Activated CD4-positive, alpha-beta T cell treated with anti-CD3 and anti-CD28 coated beads, Interleukin-2, amount 50 U/mL, for 16 hours (primary cell): ENCODE data around the gene RGPD4.

Source experiments
- DNase-seq: peaks from one replicate; pipeline ENCODE4 v3.0.0-alpha.2; 2020

The RGPD4 gene

DNA sequence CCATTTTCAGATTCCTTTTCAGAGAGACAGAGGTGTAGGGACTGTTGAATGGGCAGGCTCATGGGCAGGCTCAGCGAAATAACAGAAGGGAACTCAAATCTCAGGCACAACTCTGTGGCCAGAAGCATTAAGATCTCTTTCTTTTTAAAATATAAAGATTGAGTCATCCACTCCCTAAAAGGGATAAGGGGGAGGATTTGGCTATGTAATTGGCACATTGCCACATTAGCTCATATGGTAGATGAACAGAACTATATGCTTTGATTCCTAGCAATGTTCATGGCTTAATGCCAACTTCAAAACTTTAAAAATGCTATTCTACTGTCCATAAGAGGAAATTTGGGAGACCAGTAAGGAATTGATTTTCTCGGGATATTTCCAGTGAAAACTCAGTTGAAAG is 105.8 kb downstream of the RGPD4 start:
- DNase-seq = no peak

DNA sequence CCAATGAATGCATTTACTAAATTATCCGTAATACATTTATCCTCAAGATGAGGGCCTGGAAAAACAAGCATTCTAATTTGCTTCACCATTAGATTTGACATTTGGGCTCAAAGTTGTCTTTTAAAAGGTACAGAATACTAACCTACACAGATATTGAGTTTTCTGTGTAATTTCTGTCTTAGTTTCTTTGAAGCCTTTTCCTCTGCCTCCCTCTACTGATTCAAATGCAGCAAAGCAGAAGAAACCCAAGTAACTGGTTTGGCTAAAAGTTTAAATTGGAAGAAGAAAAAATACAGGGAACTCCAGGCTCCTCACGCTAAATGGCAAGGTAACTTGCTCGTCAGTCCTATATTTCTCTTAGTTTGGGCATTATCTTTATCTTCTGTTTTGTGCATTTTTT is 106.3 kb downstream of the RGPD4 start:
- DNase-seq = no peak

DNA sequence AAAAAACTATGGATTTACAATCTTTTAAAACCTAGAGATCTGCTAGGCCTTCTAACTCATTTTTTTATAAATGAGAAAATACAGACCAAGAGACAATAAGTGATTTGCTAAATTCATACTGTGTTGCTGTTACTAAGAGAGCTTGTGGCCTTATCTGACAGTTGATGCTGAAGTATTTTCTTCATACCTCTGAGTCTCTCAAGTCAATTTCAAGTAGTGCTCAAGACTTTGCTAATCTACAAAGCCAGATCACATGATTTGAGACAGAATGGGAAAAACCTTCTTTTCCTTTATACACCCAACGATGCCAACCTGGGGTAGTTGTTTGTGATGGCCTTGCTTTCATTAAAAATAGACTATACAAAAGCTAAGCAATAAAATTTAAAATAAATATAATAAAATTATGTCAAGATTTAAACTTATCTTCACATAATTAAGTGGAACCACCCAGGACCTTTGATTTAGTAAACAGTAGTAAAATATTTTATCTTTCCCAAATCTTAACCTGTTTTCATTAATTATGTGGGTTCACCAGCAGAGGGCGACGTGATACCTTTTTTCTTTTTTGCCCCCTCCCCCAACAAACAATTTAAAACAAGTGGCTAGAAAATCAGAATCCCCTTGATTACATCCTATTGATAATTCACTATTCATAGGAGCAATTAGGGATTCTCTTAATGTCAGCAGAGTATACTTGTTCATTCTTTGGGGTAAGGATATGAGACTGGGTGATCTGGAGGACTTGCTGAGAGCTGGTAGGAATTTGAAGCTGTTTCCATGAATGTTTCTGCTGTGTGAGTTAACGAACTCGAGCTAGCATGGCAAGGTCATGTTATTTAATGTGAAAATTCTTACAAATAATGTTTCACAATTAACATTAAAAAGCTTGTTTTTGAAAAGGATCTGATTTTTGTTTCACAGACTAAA is 110.0 kb downstream of the RGPD4 start:
- no peak for DNase-seq
